ENCODE measurements around the gene FAM177A1. TPM values are rescaled to one million over a fixed set of nuclear protein-coding genes. Genes with fewer than 3 reads are reported as not detected.
"Not testable (repeated sequence)": the region's sequence is repeated elsewhere in the genome, so short reads cannot be mapped to it uniquely, and the experiment has no call there.

The FAM177A1 gene
- polyA plus RNA-seq (ENCODE audit: insufficient read length in 12 of 12), result 10 to 100 TPM in 11 of 12 donors, not detected in 1; 32.0 to 65.0 (median 40.1) TPM
- long read RNA-seq, donor 1, transcript FAM177A1-207 (2 exons, 540 nt), result major isoform, 23 of 230 reads
- long read RNA-seq, donor 1, transcript FAM177A1-201 (5 exons, 2,927 nt), result minor isoform, 21 of 230 reads
- long read RNA-seq, donor 1, transcript FAM177A1-202 (6 exons, 858 nt), result minor isoform, 11 of 230 reads
- long read RNA-seq, donor 1, partial matches to known transcripts, result 136 of 230 reads
- long read RNA-seq, donor 1, other reads (novel, unspliced or antisense), result 37 of 230 reads
- long read RNA-seq, donor 2, transcript FAM177A1-201 (5 exons, 2,927 nt), result major isoform, 5 of 79 reads
- long read RNA-seq, donor 2, partial matches to known transcripts, result 45 of 79 reads
- long read RNA-seq, donor 2, other reads (novel, unspliced or antisense), result 23 of 79 reads
- long read RNA-seq, donor 3, partial matches to known transcripts, result 0 of 7 reads
- long read RNA-seq, donor 3, other reads (novel, unspliced or antisense), result 0 of 7 reads
- long read RNA-seq, donor 4, partial matches to known transcripts, result 0 of 3 reads
- long read RNA-seq, donor 4, other reads (novel, unspliced or antisense), result 0 of 3 reads
- long read RNA-seq, donor 5, transcript FAM177A1-201 (5 exons, 2,927 nt), result major isoform, 5 of 81 reads
- long read RNA-seq, donor 5, transcript FAM177A1-202 (6 exons, 858 nt), result major isoform, 5 of 81 reads
- long read RNA-seq, donor 5, partial matches to known transcripts, result 53 of 81 reads
- long read RNA-seq, donor 5, other reads (novel, unspliced or antisense), result 16 of 81 reads
- long read RNA-seq, donor 6, transcript FAM177A1-202 (6 exons, 858 nt), result major isoform, 6 of 31 reads
- long read RNA-seq, donor 6, partial matches to known transcripts, result 17 of 31 reads
- long read RNA-seq, donor 6, other reads (novel, unspliced or antisense), result 6 of 31 reads
- long read RNA-seq, donor 7, transcript FAM177A1-202 (6 exons, 858 nt), result major isoform, 6 of 13 reads
- long read RNA-seq, donor 7, transcript FAM177A1-201 (5 exons, 2,927 nt), result minor isoform, 5 of 13 reads
- long read RNA-seq, donor 7, partial matches to known transcripts, result 0 of 13 reads
- long read RNA-seq, donor 7, other reads (novel, unspliced or antisense), result 0 of 13 reads
- long read RNA-seq, donor 8, transcript FAM177A1-201 (5 exons, 2,927 nt), result major isoform, 8 of 54 reads
- long read RNA-seq, donor 8, transcript FAM177A1-202 (6 exons, 858 nt), result minor isoform, 5 of 54 reads
- long read RNA-seq, donor 8, partial matches to known transcripts, result 30 of 54 reads
- long read RNA-seq, donor 8, other reads (novel, unspliced or antisense), result 9 of 54 reads
- long read RNA-seq, donor 9, transcript FAM177A1-202 (6 exons, 858 nt), result major isoform, 6 of 39 reads
- long read RNA-seq, donor 9, partial matches to known transcripts, result 12 of 39 reads
- long read RNA-seq, donor 9, other reads (novel, unspliced or antisense), result 16 of 39 reads
- long read RNA-seq, donor 10, transcript FAM177A1-202 (6 exons, 858 nt), result major isoform, 7 of 53 reads
- long read RNA-seq, donor 10, partial matches to known transcripts, result 24 of 53 reads
- long read RNA-seq, donor 10, other reads (novel, unspliced or antisense), result 19 of 53 reads
- long read RNA-seq, donor 11, transcript FAM177A1-202 (6 exons, 858 nt), result major isoform, 7 of 60 reads
- long read RNA-seq, donor 11, transcript FAM177A1-201 (5 exons, 2,927 nt), result minor isoform, 5 of 60 reads
- long read RNA-seq, donor 11, partial matches to known transcripts, result 24 of 60 reads
- long read RNA-seq, donor 11, other reads (novel, unspliced or antisense), result 21 of 60 reads

- peak; percentile 90 for DNase-seq
These were observed at the start of gene FAM177A1 for GRCh38 chr14:35046048-35046750. Gene FAM177A1 (plus strand): TSS chr14:35046272. CDS start chr14:35046464, 192 bp downstream.

GRCh38 chr14:34997762-34998161, 48.3 kb upstream of the FAM177A1 start:
- no peak for DNase-seq

GRCh38 chr14:34999500-34999899, 46.6 kb upstream of the FAM177A1 start:
- DNase-seq, result no peak

- no peak for DNase-seq
These were observed 44.5 kb upstream of the FAM177A1 start for GRCh38 chr14:35001621-35002020.

GRCh38 chr14:35004839-35005238, 41.2 kb upstream of the FAM177A1 start:
- DNase-seq, result no peak

GRCh38 chr14:35016568-35016967, 29.5 kb upstream of the FAM177A1 start:
- DNase-seq, result no peak

- no peak for DNase-seq
These were observed 25.4 kb upstream of the FAM177A1 start for GRCh38 chr14:35020713-35021112.

- DNase-seq, result no peak
These were observed 17.6 kb upstream of the FAM177A1 start for GRCh38 chr14:35028435-35028834.

GRCh38 chr14:35032562-35032961, 13.5 kb upstream of the FAM177A1 start:
- DNase-seq, result no peak

GRCh38 chr14:35034440-35034833, 11.6 kb upstream of the FAM177A1 start:
- DNase-seq, result no peak

GRCh38 chr14:35034944-35035554, 11.0 kb upstream of the FAM177A1 start:
- not testable (repeated sequence) for DNase-seq

- not testable (repeated sequence) for DNase-seq
These were observed 7.8 kb upstream of the FAM177A1 start for GRCh38 chr14:35038312-35038711.

GRCh38 chr14:35042632-35043031, 3.4 kb upstream of the FAM177A1 start:
- no peak for DNase-seq

- DNase-seq, result no peak
These were observed 3.0 kb upstream of the FAM177A1 start for GRCh38 chr14:35043046-35043445.

- DNase-seq, result no peak
These were observed 904 bp upstream of the FAM177A1 start for GRCh38 chr14:35044939-35045797.

GRCh38 chr14:35045798-35046047, 349 bp upstream of the FAM177A1 start:
- DNase-seq, result no peak

- no peak for DNase-seq
These were observed 872 bp downstream of the FAM177A1 start for GRCh38 chr14:35046751-35047536.

- no peak for DNase-seq
These were observed 2.0 kb downstream of the FAM177A1 start for GRCh38 chr14:35047976-35048513.

All from muscle of arm (tissue), 14 donors.